ENCODE data around the gene SBF1.

Gene SBF1

GRCh38 chr22:50467341-50467740, 7.5 kb downstream of the SBF1 start:
- no peak for DNase-seq

DNA sequence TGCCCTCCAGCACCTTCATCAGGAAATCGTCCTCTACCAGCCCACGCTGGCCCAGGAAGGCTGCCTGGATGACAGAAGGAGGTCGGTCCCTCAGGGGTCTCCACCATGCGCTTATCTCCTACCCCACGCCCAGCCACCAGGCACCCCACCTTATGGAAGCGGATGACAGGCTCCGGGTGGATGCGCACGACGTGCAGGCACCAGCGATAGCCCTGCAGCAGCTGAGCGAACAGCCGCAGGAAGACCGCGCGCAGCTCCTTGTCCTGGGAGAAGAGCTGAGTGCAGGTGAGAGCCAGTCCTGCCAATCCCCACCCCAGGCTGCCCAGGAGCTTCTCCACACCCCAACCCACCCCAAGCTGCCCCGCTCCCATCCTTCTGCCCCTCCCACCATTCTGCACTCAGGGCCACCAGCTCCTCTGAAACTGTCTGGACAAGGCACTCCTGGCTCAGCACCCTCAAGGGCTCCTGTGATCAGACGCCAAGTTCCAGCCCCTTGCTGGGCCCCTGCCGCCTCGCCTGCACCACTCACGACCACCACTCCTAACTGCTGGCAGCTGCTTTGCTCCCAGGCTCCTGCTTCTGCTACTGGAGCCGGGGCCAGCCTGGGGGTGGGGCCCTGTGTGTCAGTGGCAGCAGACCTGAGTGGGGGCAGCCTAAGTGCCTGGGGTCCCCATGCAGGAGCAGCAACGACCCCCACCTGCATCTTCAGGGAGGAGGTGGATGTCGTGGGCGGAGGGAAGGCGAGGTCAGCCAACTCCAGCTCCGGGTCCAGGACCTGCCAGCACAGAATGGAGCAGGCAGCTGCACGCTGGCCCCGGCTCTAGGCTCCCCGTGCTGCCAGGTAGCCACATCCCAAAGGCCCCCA, 9.5 kb downstream of the SBF1 start:
- no peak for DNase-seq

DNA sequence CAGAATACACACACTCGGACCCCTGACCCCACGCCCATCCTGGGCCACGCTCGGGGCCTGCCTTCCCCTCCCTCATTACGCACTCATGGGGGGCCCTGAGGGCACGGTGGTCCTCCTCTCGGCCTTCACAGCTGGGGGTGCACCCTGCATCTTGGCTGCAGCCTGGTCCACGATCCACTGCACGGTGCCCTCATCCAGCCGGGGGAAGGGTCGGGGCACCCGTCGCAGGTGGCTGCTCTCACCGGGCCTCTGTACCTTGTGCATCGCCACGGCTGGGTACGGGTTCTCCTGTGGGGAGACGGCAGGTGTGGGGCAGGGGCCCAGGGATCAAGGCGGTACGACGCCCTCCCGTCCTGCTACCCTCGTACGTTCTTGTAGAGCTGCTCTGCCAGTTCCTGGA, 10.4 kb downstream of the SBF1 start:
- DNase-seq: no peak

- DNase-seq: no peak
Measured at GRCh38 chr22:50463188-50463900, 11.5 kb downstream of the SBF1 start.

GRCh38 chr22:50461979-50462540, 12.8 kb downstream of the SBF1 start:
- no peak for DNase-seq

DNA sequence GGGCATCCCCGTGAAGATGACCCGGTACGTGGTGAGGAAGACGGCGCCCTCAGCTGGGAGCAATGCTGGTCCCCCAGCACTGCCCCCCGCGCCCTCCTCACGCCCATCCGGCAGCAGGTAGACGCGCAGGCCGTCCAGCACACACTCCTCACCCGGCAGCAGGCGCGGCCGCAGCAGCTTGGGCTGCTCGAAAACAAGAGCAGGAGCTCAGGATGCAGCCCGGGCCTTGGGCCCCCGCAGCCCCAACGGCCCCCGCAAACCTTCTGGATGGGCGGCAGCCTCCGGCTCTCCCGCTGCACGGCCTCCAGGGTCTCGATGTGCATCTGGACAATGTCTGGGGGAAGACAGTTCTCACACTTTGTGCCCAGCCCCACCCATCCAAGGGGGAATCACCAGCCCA, 13.3 kb downstream of the SBF1 start:
- no peak for DNase-seq

GRCh38 chr22:50460938-50461337, 13.9 kb downstream of the SBF1 start:
- DNase-seq: no peak

DNA sequence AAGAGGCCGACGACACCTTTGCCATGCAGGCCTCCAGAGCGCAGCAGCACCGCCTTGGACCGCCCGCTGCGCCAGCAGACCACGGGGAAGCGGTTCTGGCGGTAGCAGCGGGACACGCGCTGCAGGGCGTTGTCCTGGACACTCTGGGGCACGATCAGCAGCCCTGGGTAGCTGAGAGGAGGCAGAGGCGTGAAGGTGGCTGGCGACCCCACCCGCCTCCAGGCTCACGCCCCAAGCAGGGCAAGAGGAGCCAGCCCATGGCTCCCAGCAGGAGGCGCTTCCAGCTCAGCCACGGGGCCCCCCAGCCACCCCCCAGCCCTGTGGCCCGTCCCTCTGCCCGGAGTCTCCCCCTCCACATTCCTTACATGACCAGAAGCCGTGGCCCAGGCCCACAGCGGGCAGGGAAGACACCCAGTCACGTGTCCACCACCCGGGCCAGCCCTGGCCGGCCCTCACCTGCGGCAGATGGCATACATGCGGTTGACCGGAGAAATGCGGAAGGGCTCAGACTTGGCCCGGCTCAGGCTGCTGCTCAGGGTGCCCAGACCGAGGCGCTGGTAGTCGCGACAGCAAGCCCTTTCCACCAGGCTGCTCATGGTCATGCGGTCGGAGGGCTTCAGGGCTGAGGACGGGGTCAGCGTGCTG, 15.2 kb downstream of the SBF1 start:
- no peak for DNase-seq

DNA sequence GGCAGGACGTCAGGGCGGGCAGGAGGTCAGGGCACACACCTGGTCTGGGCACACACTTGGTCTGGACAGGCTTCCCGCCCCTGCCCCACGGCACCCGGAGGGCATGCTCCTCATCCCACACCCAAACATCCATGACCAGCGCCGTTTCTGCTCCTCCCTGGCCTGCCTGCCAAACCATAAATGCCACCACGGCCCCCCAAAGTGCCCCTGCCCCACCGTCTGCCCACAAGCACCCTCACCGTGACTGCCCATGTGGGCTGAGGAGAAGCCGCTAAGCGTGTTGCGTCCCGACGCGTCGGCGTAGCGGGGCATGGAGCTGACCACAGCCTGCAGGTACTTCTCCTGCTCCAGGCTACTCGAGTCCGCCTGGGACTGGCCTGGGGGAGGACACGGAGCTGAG, 15.8 kb downstream of the SBF1 start:
- DNase-seq: no peak

DNA sequence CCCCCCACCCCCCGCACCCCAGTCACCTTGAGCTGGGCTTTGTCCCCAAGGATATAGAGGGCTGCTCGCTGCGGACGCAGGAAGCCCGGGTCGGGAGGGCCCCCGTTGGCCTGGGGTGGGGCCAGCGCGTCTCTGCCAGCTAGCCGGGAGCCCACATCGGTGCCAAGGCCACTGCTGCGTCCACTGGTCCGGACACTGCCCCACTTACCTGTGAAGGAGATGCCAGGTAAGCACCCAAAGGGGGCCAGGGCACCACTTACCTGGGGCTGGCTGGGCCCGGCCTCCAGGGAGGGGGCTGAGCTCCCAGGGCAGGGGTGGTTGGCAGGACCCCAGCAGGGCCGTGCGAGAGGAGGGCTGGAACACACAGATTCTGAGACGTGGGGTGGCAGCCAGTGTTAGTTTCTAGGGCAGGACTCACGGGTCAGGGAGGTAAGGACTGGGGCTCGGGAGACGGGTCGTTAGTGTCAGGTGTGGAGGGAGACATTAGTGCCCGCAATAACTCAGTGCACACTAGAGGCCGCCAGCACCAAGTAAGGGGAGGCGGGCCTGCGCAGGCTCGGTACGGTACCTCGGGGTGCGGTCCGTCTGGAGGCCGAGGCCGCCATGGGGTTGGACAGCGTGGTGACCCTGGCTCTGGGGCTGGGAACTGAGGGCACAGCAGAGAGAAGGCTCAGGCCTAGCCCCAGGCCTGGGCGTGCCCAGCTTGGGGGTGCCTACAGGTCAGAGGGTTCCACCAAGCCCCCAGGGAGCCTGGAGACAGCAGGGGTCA, 18.2 kb downstream of the SBF1 start:
- no peak for DNase-seq

DNA sequence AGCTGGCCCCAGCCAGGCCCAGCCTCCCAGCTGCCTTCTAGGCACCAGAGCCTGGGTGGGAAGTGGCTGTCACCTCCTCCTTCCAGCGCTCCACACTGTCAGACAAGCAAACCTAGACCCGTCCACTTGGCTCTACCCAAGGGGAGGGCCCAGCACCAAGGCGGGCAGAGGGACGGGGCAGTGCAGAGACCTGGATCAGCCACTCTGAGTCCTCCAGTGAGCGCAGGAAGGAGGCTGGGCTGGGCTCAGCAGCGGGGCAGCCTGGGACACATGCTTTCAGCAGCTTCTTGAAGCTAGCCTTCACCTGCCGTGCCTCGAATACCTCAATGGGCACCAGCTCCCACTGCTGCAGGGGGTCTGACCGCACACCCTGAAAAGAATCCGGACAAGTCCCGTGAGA, 18.8 kb downstream of the SBF1 start:
- no peak for DNase-seq

GRCh38 chr22:50455201-50455600, 19.6 kb downstream of the SBF1 start:
- DNase-seq: no peak

GRCh38 chr22:50454556-50455075, 20.2 kb downstream of the SBF1 start:
- no peak for DNase-seq

GRCh38 chr22:50452649-50453048, 22.2 kb downstream of the SBF1 start:
- no peak for DNase-seq

DNA sequence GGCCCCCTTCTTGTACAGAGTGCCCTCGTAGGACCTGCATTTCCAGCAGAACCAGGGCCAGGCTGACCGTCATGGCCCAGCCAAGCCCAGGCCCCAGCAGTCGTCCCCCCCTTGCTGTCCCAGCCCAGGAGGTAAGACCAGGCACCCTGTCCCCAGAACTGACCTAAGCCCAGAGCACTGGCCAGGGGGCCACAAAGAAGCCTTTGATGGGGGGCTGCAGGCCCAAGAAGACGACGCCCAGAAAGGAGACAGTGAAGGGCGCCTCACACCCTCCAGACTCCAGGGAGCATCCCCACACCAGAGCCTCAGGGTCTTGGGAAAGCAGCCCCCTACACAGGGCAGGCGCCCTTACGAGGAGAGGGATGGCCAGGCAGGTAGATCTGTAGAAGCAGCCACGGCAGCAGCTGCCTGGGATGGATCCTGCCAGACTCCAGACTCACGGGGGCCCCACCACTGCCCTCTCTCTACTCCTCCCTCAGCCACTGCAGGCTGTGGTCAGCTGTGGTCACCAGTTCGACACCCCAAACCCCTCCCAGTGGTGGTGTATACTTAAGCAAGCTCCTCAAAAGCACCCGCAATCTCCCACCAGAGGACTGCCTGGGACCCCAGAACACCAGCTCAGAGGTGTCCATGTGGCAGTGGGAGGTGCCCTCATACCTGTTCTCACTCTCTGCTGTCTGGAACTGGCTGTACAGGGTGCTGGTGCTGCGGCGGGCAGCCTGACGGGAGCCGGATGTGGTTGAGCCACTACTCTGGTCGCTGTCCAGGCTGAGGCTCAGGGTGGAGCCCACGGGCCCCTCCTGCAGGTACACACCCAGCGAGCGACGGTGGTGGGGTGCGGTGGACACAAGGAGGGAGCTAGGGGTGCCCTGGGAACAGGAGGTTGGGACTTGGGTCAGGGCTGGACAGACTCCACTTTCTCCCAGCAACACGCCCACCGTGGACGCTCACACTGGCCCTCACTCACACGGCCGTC, 27.0 kb downstream of the SBF1 start:
- DNase-seq: no peak

DNA sequence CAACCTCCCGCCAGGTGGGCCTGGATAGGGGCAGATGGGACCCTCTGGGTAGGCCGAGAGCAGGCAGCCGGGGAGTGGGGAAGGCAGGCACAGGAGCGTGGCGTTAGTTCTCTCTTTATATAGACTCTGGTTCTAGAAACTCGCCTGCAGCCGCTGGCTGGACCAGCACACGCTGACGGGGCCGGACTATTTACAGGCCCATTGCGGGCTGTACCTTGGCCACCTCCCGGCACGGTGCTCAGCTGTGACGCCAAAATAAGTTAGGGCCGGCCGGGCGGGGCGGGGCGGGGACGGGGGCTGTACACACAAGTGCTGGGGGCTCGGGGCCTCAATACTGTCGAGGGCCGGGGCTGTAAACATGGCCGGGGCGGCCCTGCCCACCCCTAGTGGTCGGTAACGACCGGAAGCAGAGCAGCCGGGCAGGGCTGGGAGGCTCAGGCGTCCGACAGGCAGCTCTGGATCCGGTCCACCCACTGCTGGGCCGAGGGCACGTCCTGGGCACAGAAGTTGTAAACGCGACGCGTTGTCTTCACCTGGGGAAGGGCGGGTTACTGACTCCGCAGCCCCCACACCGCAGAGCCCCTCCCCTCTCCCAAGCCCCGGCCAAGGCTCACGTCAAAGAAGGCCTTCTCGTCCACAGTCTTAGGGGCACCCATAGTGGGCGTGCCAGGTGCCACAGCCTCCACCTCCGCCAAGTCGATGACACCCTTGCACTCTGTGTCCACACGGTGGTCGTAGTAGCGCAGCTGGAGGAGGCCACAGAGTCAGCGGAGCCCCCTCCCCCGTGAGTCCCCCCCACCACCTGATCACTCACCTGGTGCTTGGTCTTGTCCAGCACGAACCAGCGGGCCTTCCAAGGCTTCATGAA, 27.9 kb downstream of the SBF1 start:
- DNase-seq: no peak

GRCh38 chr22:50445880-50446707, 28.7 kb downstream of the SBF1 start:
- DNase-seq: no peak

DNA sequence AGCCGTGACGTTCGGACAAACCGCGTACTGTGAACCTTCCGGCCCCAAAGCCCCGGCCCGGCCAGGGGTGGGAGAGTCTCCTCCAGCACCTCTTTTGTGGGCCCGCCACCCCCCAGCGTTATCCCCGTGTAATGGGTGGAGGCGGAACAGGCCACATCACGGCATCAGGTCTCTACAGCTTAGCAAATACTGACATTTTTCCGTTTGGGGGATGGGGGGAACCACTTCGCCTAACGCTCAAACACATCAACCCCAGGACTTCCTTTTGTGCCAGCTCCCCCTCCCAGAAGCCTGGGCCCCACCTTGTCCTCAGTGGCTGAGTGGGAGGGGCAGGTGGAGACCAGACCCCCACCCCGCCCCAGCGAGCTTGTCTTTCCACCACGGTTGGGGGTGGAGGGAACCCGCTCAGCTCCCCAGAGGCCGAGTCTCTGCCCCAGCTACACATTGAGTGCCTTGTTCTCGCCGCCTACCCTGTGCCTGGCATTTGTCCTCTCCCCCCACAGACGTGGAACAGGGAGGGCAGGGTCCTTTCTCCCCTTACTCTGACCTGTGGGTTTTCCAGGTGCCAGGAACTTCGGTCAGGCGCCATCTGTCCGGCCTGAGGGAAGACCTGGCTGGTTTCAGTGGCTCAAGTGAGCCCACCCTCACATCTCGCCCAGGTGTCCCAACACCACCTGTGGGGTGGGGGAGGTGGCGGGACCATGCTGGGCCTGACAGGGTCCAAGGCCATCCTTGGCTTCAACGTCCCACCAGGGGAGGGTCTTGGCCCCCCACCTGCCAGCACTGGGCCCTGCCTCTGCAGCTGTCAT, 29.6 kb downstream of the SBF1 start:
- DNase-seq: no peak

Measured in NCI-H187 (cell line).